Right cardiac atrium (tissue), 5 donors: Measurements from ENCODE around the gene PEPD. TPM values are rescaled to one million over a fixed set of nuclear protein-coding genes. Genes with fewer than 3 reads are reported as not detected.
"Not testable (repeated sequence)": the region's sequence is repeated elsewhere in the genome, so short reads cannot be mapped to it uniquely, and the experiment has no call there.

ENCODE experiments used
- ATAC-seq, 2 donors: fragments of 200-7000 bp; cut with Tn5 transposase; one replicate each; pipeline versions ENCODE4 v1.8.0 to v1.9.1; 2020; ENCODE audit warnings: moderate library complexity in 2 of 2, mild to moderate bottlenecking in 1 of 2
- DNase-seq, 3 donors: peaks; one replicate each; pipeline ENCODE4 v3.0.0-alpha.2; 2020
- H3K27ac ChIP-seq: one replicate; pipeline ENCODE4 v1.5.1; 2013; ENCODE audit warnings: mild to moderate bottlenecking, low read length, control low read depth, moderate library complexity
- H3K27me3 ChIP-seq: one replicate; pipeline ENCODE4 v1.6.1; 2013; ENCODE audit not compliant: control insufficient read depth, insufficient read depth
- H3K4me1 ChIP-seq: one replicate; pipeline ENCODE4 v1.6.1; 2013; ENCODE audit warnings: low read length; ENCODE audit not compliant: control insufficient read depth, insufficient read depth
- H3K4me3 ChIP-seq: one replicate; pipeline ENCODE4 v1.5.1; 2013; ENCODE audit warnings: low read length, control low read depth
- H3K9me3 ChIP-seq: one replicate; pipeline ENCODE4 v1.6.1; 2013; ENCODE audit warnings: low read length; ENCODE audit not compliant: control insufficient read depth
- WGBS: extraction: QIAGEN DNeasy Blood & Tissue Kit; methylation state at CpG from one replicate; pipeline ENCODE4 v1.1.7; 2013; 5-methylcytosine and 5-hydroxymethylcytosine counted together
- intact Hi-C, 4 donors: fragments of 100-400 bp; cut with DNase I; formaldehyde crosslinking; loops; one replicate each; pipeline versions ENCODE4 v1.11.0 to v1.14.0; 2022 to 2023
- polyA plus RNA-seq: library from polyadenylated mRNA; stranded (reverse); fragments of 200-250 nt; gene quantifications from one replicate; pipeline ENCODE4 v1.2.3, GENCODE V29; 2013
- total RNA-seq, 4 donors: library from RNA; stranded (reverse); fragmentation: NEBNext Ultra II Directional; extraction: Animal tissue kit (Norgen Biotek cat#: 25700); gene quantifications; one replicate each; pipeline ENCODE4 v1.2.1, GENCODE V29; 2021
- donor health status: healthy with polysubstance abuse.
- donor health status: DM: no; HTN: yes; CAD: no.
- donor health status: DM: no; HTN: no; CAD: no.
- donor health status: DM: no; HTN: yes; CAD: no; lungs with severe emphysema.
- donor health status: DM: yes; HTN: yes; CAD: no.

The PEPD gene
- total and polyA plus RNA-seq, 5 donors = 27.7 to 37.5 (median 34.4) TPM

DNA sequence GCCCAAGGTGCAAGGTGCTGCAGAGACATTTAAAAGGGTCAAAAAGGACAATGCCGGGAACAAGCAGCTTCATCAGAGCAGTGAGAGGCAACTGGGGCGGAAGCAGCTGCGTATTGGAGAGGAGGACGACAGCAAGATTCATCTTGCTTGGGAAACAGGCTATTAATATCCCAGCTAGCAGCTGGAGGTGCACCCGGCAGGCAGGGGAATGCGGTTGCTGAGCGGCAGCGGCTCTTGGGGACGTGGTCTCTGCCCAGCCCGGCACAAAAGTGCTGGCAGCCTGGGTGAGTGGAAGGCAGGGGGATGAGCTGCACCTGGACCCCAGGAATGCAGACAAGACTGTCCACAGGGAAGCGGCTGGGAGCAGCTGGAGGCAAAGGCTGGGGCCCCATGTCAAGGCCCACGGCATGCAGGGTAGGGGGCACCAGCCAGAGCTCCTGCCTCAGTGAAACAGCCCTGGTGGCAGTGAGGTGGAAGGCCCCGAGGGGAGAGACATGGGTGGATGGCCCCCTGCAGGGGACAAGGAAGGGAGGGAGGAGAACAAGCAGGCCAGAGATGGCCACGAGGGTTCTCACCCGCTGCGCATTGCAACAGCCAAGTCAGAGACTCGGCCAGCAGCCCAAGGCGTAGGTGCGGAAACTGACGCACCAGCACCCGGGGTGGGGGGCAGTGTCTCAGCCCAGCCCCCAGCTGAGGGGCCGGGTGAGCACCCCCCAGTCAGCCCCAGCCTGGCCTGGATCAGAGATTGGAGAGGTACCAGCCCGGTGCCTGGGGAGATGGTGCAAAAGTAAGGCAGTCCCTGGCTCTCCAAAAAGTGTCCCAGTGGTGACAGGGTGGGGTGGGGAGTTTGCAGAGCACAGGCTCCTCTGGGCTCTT is 34.4 kb downstream of the PEPD start:
- WGBS = 70% methylated on average over 23 of the region's 23 CpGs
- Histone ChIP-seq H3K4me3 (no peak overlapping the region), H3K4me1 (no peaks in the 10 kb centered on the region), H3K9me3 (no peaks in the 10 kb centered on the region), H3K27me3 (no peaks in the 10 kb centered on the region), H3K27ac (no peak overlapping the region)
- DNase-seq (no peak), ATAC-seq (peak in 1 of 2 donors; percentile 27)
- intact Hi-C loops = no loop called here

- DNase-seq (no peak), ATAC-seq (no peak)
- intact Hi-C loops = no loop called here
- WGBS = 90% methylated on average over 8 of the region's 8 CpGs
- Histone ChIP-seq H3K27ac (no peak overlapping the region), H3K4me3 (no peak overlapping the region), H3K9me3 (no peaks in the 10 kb centered on the region), H3K27me3 (no peaks in the 10 kb centered on the region), H3K4me1 (no peaks in the 10 kb centered on the region)
These were observed 35.2 kb downstream of the PEPD start for GRCh38 chr19:33486407-33486806.

GRCh38 chr19:33484226-33484774 is 37.3 kb downstream of the PEPD start:
- ATAC-seq = no peak
- no peaks in the 10 kb centered on the region for H3K4me1 ChIP-seq
- H3K27me3 ChIP-seq = no peaks in the 10 kb centered on the region
- WGBS = 94% methylated on average over 8 of the region's 8 CpGs
- H3K27ac ChIP-seq = no peak overlapping the region
- no peaks in the 10 kb centered on the region for H3K9me3 ChIP-seq
- intact Hi-C loops = no loop called here
- no peak overlapping the region for H3K4me3 ChIP-seq
- DNase-seq = no peak

DNA sequence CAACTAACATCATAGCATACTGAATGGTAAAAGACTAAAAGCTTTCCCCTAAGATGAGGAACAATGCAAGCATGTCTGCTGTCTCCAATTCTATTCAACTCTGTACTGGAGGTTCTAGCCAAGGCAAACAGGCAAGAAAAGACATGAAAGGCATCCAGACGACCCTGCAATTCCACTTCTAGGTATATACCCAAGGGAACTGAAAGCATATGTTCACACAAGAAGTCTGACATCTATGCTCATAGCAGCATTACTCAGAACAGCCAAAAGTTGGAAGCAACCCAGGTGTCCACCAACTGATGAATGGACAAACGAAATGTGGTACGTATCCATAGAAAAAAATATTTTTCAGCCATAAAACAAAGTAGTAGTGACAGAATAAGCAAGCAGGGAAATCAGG is 39.1 kb downstream of the PEPD start:
- no peaks in the 10 kb centered on the region for H3K27me3 ChIP-seq
- intact Hi-C loops = no loop called here
- no peak overlapping the region for H3K4me3 ChIP-seq
- H3K27ac ChIP-seq = no peak overlapping the region
- no peaks in the 10 kb centered on the region for H3K9me3 ChIP-seq
- 81% methylated on average over 3 of the region's 3 CpGs for WGBS
- ATAC-seq = no peak
- no peak for DNase-seq
- no peaks in the 10 kb centered on the region for H3K4me1 ChIP-seq

- intact Hi-C loops = no loop called here
- Histone ChIP-seq H3K4me3 (no peak overlapping the region), H3K9me3 (no peaks in the 10 kb centered on the region), H3K4me1 (no peaks in the 10 kb centered on the region), H3K27me3 (no peaks in the 10 kb centered on the region), H3K27ac (no peak overlapping the region)
- ATAC-seq (no peak), DNase-seq (no peak)
- 93% methylated on average over 4 of the region's 4 CpGs for WGBS
These were observed 39.7 kb downstream of the PEPD start for GRCh38 chr19:33481863-33482262.

DNA sequence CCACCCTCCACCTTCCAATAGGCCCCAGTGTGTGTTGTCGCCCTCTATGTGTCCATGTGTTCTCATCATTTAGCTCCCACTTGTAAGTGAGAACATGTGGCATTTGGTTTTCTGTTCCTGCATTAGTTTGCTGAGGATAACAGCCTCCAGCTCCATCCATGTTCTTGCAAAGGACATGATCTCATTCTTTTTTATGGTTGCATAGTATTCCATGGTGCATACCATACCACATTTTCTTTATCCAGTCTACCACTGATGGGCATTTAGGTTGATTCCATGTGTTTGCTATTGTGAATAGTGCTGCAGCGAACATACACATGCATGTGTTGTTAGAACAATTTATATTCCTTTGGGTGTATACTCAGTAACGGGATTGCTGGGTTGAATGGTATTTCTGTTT is 42.0 kb downstream of the PEPD start:
- H3K4me3 ChIP-seq, ATAC-seq, H3K4me1 ChIP-seq, H3K27ac ChIP-seq, H3K9me3 ChIP-seq, intact Hi-C loops, DNase-seq, H3K27me3 ChIP-seq: not testable (repeated sequence)
- 97% methylated on average over 3 of the region's 3 CpGs for WGBS

DNA sequence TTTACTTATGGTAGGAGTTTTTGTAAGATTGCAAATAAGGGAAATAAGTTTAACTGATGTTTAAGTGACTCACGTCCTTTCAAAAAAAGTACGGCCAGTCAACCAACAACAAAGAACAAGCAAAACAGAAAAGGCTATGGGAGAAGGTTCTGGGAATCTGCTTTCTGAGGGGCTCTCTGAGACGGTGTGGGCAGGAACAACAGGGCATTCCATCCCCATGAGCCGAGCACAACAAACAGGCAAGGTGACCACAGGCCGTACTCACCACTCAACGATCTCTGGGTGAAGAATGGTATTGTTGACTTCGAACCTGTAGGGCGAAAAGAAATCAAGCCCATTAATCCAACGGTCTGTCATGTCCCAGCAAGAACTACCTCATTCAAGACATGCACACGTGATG is 43.8 kb downstream of the PEPD start:
- H3K27me3 ChIP-seq = no peaks in the 10 kb centered on the region
- H3K4me1 ChIP-seq = no peaks in the 10 kb centered on the region
- DNase-seq (no peak), ATAC-seq (no peak)
- no peak overlapping the region for H3K27ac ChIP-seq
- intact Hi-C loops = no loop called here
- H3K4me3 ChIP-seq = no peak overlapping the region
- no peaks in the 10 kb centered on the region for H3K9me3 ChIP-seq
- WGBS = 95% methylated on average over 10 of the region's 10 CpGs

- H3K27ac ChIP-seq = no peak overlapping the region
- ATAC-seq (no peak), DNase-seq (no peak)
- 94% methylated on average over 11 of the region's 11 CpGs for WGBS
- no peak overlapping the region for H3K4me3 ChIP-seq
- intact Hi-C loops = no loop called here
- H3K4me1 ChIP-seq = no peaks in the 10 kb centered on the region
- H3K27me3 ChIP-seq = no peaks in the 10 kb centered on the region
- no peaks in the 10 kb centered on the region for H3K9me3 ChIP-seq
These were observed 45.4 kb downstream of the PEPD start for GRCh38 chr19:33476151-33476707.

DNA sequence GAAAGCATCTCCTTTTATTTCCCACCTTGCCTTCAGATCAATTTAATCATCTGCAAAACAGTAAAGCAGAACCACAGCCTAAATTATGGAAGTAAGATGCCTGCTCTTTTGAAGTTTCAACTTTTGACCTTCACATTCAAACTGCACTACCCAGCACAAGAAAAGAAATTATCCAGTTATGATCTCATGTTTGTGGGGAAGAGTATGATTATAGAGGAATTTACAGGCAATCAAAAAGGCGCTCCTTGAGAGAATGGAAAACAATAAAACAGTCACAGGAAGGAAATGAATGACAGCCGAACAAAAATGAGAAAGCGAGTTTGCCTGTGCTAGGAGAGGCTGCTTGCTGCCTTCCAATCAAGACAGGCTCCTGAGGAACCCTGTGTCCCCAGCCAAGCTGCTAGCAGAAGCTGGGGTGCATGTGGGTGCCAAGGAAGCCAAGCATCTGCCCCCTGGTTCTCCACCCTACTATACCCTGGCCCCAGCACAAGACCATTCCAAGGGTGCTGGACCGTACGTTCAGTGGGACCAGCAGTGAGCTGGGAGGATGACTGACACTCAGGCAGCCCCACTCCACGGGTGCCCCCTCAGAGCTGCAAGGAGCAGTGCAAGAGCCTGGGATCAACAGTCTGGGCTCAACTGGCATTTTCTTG is 47.8 kb downstream of the PEPD start:
- Histone ChIP-seq H3K27me3 (no peaks in the 10 kb centered on the region), H3K4me3 (no peak overlapping the region), H3K4me1 (no peaks in the 10 kb centered on the region), H3K27ac (no peak overlapping the region), H3K9me3 (no peaks in the 10 kb centered on the region)
- no peak for ATAC-seq
- no peak for DNase-seq
- WGBS = 62% methylated on average over 6 of the region's 6 CpGs
- intact Hi-C loops = no loop called here

DNA sequence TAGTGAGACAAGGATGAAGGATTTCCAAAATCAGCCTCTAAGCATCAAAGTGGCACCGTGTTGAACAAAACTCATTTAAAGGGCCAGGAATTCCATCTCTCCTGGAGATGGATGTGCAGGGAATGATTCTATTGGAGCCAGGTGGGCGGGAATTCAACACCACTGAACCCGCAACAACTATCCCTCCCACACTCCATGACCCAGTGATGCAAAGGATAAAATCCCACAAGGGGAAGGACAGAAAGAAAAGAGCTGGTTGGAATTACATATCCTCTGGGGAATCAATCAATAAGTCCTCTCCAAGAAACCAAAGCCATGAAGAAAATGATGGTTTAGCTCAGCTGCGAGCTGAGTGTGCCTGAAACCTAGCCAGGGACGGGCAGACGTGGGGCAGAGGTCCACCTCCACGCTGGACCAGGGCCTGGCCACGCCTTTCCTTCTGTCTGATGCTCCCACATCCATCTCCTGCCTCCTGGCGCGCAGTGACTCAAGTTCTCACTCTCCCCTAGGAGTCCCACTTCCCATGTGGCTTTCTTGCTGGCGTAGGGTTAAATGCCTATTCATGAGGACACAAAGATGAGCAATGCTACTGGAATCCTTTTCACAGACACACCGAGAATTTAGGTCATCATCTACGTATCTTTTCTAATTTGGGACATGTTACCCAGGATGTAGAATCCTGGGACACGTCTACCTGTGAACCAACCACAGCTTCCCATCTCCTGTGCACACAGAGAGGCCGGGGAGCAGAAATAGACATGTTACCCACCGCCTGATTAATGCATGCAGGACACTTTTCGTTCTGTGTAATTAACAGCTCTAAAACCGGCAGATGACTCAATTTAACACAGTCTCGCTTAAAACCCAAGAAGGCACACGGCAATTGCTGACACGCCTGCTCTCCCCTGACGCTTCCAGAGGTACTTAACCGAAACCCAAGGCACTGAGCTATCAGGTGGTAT is 48.6 kb downstream of the PEPD start:
- Histone ChIP-seq H3K9me3 (no peaks in the 10 kb centered on the region), H3K4me3 (no peak overlapping the region), H3K27me3 (no peaks in the 10 kb centered on the region), H3K4me1 (no peaks in the 10 kb centered on the region), H3K27ac (no peak overlapping the region)
- 77% methylated on average over 23 of the region's 23 CpGs for WGBS
- intact Hi-C loops = no loop called here
- DNase-seq = no peak
- no peak for ATAC-seq
